Raji (cell line): Measurements from ENCODE around the gene OPA3.

ENCODE experiments used
- POLR2A ChIP-seq: IDR thresholded peaks from 2 replicates; pipeline ENCODE4 v1.6.1; 2011; ENCODE audit warnings: low read depth, low read length, control low read depth; ENCODE audit not compliant: insufficient read depth

OPA3 gene

DNA sequence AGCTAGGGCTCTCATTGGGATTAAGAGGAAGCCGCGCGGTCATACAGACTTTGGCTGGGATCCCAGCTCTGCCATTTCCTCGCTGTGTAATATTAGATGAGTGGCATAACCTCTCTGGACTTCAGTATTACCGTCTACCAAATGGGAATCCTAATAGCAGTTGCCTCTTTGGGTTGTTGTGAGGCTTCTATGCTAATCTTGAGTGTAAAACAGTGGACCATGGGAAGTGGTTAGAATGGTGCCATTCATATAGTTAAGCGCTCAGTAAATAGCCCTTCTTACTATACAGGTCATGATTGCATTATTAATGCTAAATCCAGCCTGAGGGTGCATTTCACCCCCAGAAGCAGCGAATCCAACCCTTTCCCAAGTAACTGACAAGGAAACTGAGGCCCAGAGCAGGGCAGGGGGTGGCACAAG, 566 bp upstream of the OPA3 start:
- TF ChIP-seq POLR2A, result no peak

GRCh38 chr19:45581576-45581975, 3.0 kb downstream of the OPA3 start:
- TF ChIP-seq POLR2A, result no peak

GRCh38 chr19:45578861-45579260, 5.7 kb downstream of the OPA3 start:
- TF ChIP-seq POLR2A, result no peak

DNA sequence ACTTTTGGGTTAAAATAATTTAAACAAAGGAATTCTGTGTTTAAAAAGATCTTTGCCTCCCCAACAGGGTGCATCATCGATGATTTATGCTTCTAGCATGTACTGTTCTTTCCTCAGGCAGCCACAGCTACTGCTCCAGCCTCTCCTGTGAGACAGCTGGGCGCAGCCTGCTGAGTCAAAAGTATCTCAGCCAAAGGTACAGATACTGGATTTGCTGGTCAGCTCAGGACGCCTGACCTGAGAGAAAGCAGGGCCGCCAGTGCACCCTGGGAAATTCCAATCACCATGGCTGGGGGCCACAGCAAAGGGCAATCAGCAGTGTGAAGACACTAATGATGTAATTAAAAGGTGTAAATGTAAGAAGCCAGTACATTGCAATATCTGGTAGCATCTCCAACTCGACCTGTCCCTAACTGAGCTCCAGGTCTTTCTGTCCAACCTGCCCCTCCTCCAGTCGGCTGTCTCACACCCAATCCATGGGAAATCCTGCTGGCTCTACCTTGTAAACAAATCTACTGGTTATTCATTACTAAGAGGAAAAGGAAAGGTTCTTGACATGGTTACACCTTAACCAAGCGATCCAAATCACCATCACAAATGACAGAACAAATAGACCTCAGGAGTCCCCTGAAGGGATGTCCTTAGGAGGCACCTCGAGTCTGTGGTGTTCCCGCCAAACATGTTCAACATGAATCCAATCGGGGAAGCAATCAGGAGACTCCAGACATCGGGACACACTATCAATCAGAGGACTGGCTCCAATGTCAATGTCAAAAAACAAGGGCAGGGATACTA, 7.3 kb downstream of the OPA3 start:
- no peak for TF ChIP-seq POLR2A

DNA sequence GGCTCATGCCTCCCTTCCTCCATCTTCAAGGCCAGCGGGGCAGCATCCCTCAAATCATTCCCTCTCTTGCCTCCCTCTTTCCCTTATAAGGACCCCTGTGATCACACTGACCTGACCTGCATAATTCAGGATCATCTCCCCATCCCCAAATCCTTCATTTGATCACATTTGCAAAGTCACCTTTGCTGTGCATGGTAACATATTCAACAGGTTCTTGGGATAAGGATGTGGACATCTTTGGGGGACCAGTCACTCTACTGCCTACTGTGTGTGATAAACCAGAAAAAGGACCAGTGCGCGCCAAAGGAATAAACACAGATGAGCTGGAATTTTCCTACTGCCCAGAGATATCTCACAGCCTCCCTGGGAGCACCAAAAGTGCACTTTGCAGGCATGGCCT, 7.9 kb downstream of the OPA3 start:
- TF ChIP-seq POLR2A, result no peak

DNA sequence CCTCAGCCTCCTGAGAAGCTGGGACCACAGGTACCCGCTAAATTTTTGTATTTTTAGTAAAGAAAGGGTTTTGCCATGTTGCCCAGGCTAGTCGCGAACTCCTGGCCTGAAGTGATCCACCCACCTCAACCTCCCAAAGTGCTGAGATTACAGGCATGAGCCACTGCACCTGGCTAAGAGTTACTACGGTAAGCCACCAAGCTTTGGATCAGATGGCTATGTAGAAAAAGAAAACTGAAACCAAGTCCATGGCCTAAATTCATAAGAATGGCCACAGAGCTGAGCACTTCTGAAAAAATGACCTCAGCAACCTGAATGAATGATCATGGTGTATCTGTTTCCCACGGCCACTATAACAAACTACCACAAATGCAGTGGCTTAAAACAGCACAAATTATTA, 9.4 kb downstream of the OPA3 start:
- no peak for TF ChIP-seq POLR2A

DNA sequence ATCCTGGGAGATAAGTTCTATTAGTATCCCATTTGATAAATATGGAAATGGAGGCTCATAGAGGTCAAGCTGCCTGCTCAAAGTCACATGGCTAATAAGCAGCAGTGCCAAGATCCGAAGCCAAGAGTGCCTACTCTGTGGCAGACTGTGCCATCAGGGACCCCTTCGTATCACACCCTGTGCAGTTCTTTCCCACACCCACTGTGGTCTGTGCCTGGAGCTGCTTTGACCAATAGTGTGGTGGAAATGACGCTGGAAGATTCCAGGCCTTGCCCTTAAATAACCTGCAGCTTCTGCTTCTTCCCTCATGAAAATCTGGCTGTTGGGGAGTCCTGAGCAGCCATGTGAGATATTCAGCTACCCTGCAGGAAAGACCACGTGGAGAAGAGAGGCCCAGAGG, 10.1 kb downstream of the OPA3 start:
- TF ChIP-seq POLR2A, result no peak

GRCh38 chr19:45571457-45572220, 13.0 kb downstream of the OPA3 start:
- TF ChIP-seq POLR2A, result no peak

DNA sequence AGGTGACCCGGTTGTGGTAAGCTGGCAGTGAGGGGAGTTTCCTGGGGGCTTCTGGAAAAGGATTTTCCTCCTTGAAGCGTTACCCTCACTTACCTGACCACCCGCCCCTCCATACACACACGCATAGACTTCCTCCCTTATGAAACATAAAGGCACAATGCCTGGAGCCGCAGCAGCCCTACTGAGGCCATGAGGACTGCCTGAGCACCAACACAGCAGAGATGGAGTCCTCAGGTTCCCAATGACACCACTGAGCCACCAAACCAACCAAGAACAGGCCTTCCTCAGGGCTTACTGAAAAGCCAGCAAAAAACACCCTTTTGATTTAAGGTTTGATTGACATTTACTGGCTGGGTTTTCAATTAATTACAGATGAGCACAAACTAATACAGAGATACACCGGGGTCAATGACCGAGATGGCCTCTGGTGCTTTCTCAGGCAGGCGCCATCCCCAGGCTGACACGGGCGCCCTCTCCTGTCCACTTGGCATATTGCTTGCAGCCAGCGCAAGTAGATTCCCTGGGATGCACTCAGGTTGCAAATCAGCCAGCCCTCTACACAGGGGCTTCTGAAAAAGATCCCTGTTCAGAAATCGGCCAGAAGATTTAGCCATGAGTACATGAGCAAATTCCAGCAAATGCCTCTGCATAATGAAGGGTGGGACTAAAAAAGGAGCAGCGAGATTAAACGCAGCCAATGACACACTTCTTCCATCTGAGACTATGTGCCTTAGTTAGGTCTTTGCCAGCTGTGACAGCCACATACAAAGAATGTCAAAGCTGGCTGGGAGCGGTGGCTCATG, 14.8 kb downstream of the OPA3 start:
- no peak for TF ChIP-seq POLR2A

- no peak for TF ChIP-seq POLR2A
Observed at GRCh38 chr19:45568732-45569131, 15.9 kb downstream of the OPA3 start.

- TF ChIP-seq POLR2A, result no peak
Observed at GRCh38 chr19:45567609-45568008, 17.0 kb downstream of the OPA3 start.

- TF ChIP-seq POLR2A, result 0 out of 2 replicates have a peak, but pooled peaks have one; percentile 14
Observed at GRCh38 chr19:45564131-45564780, 20.3 kb downstream of the OPA3 start.

DNA sequence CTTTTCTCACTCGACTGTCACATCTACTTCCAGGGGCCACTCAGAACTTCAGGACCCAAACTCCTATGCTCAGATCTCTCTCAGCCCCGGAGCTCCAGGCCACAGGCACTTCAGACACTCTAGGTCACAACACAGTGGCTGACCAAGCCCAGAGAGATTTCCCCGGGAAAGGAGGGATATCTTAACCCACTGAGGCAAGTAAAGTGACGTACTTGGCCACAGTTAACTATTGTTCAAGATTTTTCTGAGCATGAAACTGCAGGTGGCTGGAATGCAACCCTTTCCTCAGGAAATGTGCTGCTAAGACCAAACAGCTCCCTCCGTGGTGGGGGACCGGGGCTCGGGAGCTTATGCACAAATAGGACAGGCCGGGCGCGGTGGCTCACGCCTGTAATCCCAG, 23.9 kb downstream of the OPA3 start:
- no peak for TF ChIP-seq POLR2A

- TF ChIP-seq POLR2A, result no peak
Observed at GRCh38 chr19:45560038-45560437, 24.6 kb downstream of the OPA3 start.

GRCh38 chr19:45558399-45558878, 26.2 kb downstream of the OPA3 start:
- no peak for TF ChIP-seq POLR2A
